Fibroblast of skin of left quadriceps (primary cell): ENCODE results near the gene ZER1.
A peak's percentile ranks its signal among the peaks of the same experiment; 100 is the strongest.
"Not testable (repeated sequence)": the region's sequence is repeated elsewhere in the genome, so short reads cannot be mapped to it uniquely, and the experiment has no call there.

Source experiments
- DNase-seq, 2 experiments: peaks; one replicate each; pipeline ENCODE4 v3.0.0-alpha.2; 2013; ENCODE audit warnings: low read depth in 2 of 2

ZER1 gene

GRCh38 chr9:128715436-128715750, 56.3 kb downstream of the ZER1 start:
- no peak for DNase-seq

- DNase-seq: no peak
Measured at GRCh38 chr9:128714586-128715435, 56.9 kb downstream of the ZER1 start.

GRCh38 chr9:128713941-128714573, 57.7 kb downstream of the ZER1 start:
- no peak for DNase-seq

DNA sequence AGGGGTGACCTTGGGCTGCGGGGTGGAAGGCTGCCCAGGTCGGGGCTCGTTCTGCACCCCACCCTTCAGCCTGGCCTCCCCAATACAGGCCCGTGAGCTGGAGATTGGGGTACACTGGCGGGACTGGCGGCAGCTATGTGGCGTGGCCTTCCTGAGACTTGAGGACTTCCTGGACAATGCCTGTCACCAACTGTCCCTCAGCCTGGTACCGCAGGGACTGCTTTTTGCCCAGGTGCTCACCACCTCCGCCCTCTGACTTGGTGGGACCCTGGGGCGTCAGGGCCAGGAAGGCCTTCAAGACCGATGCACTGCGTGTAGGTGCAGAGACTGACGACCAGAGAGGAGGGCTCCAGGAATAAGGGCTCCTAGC, 58.3 kb downstream of the ZER1 start:
- no peak for DNase-seq

GRCh38 chr9:128712451-128713410, 59.0 kb downstream of the ZER1 start:
- no peak for DNase-seq

DNA sequence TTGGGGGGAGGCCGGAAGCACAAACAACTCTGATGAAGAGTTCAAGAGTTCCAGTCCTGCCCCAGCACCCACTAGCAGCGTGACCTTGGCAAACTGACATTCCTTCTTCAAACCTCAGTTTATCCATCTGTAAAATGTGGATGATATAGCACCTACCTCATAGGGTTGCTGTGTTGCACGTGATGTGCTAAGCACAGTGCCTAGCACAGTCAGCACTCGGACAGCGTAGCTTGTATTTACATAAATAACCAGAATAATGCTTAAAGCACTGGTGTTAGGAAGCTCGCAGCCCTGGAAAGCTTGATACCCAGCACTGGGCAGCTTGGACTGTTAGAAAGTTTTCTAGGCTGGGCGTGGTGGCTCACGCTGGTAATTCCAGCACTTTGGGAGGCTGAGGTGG, 64.3 kb downstream of the ZER1 start:
- no peak for DNase-seq

DNA sequence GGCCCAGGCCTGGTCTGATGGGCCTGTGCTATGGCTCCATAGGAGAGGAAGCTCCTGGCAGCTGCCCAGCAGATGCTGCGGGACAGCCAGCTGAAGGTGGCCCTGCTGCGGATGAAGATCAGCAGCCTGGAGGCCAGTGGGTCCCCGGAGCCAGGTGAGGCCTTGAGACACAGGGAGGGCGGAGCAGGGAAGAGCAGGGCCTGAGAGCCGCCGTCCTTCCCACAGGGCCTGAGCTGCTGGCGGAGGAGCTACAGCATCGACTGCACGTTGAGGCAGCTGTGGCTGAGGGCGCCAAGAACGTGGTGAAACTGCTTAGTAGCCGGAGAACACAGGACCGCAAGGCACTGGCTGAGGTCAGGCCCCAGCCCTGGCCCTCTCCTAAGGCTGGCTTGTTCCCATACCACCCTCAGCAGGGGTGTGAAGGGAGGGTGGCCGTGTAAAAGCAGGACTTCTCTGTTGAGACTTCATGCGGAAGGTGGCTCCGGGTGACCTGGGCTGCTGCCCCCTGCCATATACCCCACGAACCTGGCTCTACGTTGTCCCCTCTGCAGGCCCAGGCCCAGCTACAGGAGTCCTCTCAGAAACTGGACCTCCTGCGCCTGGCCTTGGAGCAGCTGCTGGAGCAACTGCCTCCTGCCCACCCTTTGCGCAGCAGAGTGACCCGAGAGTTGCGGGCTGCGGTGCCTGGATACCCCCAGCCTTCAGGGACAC, 64.9 kb downstream of the ZER1 start:
- DNase-seq: no peak

- no peak for DNase-seq
Measured at GRCh38 chr9:128706045-128706444, 65.7 kb downstream of the ZER1 start.

- DNase-seq: no peak
Measured at GRCh38 chr9:128705051-128705965, 66.4 kb downstream of the ZER1 start.

DNA sequence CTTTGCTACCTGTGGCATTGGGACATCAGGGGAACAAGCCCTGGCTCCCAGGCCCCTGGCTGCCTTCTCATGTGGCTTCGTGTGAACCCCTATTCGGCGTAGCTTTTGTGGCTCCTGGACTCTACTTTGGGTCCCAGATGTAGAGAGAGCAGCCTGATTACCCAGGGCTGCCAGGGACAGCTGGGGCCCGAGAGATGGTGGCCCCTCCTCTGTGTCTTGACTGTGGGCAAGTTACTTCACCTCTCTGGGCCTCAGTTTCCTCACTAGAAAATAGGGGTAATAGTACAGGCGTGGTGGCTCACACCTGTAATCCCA, 67.4 kb downstream of the ZER1 start:
- DNase-seq: no peak

GRCh38 chr9:128703616-128704355, 67.9 kb downstream of the ZER1 start:
- no peak for DNase-seq

- no peak for DNase-seq
Measured at GRCh38 chr9:128702949-128703615, 68.6 kb downstream of the ZER1 start.

DNA sequence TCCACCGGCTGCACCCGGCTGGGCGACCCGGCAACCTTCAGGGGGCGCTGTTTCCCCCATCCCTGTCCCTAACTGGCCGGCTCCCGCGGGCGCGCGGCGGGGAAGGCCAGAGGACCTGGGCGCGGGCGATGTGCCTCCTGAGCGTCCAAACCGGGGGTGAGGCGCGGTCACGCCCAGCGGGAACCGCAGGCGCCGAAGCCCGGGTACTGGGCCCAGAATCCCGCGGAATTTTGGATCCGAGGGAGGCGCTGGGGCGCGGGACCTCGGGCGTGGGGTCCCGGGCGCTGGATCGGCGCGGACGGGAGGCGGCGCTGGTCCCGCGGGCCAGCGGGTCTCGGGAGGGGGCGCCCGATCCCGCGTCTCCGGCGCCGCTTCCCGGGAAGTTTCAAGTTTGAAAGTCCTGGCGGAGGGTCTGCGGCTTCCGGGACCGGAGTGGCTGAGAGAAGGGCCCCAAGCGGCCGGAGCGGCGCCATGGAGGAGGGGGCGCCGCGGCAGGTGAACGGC, 69.2 kb downstream of the ZER1 start, which contains the start of gene PKN3:
Gene PKN3 (plus strand): TSS at position 59 of the 504 bp plus-strand sequence. CDS start 413 bp downstream, at position 472.
- DNase-seq: peak in 1 of 2 experiments; percentile 55

DNA sequence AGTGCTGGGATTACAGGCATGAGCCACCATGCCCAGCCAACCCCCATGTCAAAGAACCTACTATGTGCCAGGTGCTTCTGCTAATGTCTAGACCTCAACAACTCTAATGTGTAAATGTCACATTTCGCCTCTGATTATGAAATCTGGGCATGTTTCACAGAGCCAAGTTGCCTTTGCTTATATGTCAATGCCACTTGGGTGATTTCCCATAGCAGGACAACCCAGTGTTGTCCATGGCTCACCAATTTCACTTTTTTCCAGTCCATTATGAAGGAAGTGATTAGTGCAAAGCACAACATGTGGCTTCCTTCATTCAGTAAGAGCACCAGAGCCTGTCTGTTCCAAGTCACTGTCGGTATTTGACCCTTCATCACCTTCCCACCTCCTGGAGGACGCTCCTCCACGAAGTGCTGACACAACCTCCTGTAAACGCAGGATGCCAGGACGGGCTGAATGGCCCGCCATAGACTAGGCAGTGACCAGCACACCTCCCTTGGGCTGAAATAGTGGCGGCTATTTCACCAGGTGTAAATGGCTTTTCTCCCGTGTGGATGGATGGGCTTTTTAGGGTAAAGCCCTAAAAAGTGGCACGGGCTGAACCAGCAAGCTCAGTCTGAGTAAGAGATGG, 70.4 kb downstream of the ZER1 start:
- DNase-seq: no peak

DNA sequence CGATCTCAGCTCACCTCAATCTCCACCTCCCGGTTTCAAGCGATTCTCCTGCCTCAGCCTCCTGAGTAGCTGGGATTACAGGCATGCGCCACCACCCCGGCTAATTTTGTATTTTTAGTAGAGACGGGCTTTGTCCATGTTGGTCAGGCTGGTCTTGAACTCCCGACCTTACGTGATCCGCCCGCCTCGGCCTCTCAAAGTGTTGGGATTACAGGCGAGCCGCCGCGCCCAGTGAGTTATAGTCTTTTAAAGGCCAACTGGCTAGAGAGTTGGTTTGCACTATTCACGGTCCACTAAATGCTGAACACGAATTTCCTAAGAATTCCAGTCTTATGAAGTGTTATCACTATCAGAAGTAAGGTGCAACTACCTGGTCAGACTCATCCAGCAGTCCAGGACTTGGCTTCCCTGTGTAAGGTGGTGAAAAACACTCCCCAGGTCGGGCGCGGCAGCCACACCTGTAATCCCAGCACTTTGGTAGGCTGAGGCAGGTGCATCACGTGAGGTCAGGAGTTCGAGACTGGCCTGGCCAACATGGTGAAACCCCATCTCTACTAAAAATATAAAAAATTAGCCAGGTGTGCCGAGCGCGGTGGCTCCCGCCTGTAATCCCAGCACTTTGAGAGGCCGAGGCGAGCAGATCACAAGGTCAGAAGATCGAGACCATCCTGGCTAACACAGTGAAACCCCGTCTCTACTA, 72.5 kb downstream of the ZER1 start:
- DNase-seq: not testable (repeated sequence)

GRCh38 chr9:128696923-128697707, 74.6 kb downstream of the ZER1 start:
- no peak for DNase-seq

- no peak for DNase-seq
Measured at GRCh38 chr9:128694344-128694743, 77.4 kb downstream of the ZER1 start.
